Nephron (organoid): ENCODE results near the gene HERC4.

Experiments
- H3K27ac Mint-ChIP-seq, 3 experiments: 2 replicates each; pipeline ENCODE4 v1.8.0; 2020; ENCODE audit warnings: mixed read lengths in 3 of 3, mild to moderate bottlenecking in 2 of 3, moderate library complexity in 1 of 3
- H3K27me3 Mint-ChIP-seq: 2 replicates; pipeline ENCODE4 v1.8.0; 2021; ENCODE audit warnings: low read depth, mild to moderate bottlenecking, moderate library complexity, mixed read lengths
- H3K36me3 Mint-ChIP-seq: 2 replicates; pipeline ENCODE4 v1.8.0; 2020; ENCODE audit warnings: low read depth, mixed read lengths
- H3K4me1 Mint-ChIP-seq: 2 replicates; pipeline ENCODE4 v1.8.0; 2020; ENCODE audit warnings: mixed read lengths
- H3K4me3 Mint-ChIP-seq, 3 experiments: 2 replicates each; pipeline ENCODE4 v1.8.0; 2020; ENCODE audit warnings: mild to moderate bottlenecking in 3 of 3, mixed read lengths in 3 of 3, moderate library complexity in 2 of 3
- H3K9me3 Mint-ChIP-seq: 2 replicates; pipeline ENCODE4 v1.8.0; 2020; ENCODE audit warnings: mixed read lengths
- TF ChIP-seq, protein P1 (sequence below), 3 experiments: fragments of 200-600 bp; sonication (generic); IDR thresholded peaks; one replicate each; pipeline ENCODE4 v1.5.0; 2021; ENCODE audit warnings: antibody characterized with exemption in 3 of 3; ENCODE audit not compliant: unreplicated experiment in 3 of 3

Gene HERC4

DNA sequence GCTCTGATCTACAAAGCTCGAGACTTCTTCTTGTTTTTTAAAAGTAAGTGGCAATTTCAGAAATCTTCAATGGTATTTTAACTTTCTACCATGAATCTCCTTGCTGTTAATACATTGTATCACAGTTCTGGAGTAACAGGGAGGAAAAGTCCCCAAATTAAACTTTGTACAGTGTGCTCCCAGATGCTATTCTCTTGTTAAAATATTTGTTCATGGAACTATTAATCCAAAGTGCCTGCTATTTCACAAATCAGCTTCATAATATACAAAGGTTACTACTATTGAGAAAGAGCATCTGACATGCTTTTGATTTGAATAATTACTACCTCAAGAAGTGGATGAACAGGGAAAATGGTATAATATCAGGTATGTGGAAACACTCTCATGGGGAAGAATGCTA lies 154.0 kb downstream of the HERC4 start:
- Mint-ChIP-seq H3K4me3 (no peak overlapping the region), H3K27ac (no peak overlapping the region), H3K36me3 (peaks cover 42% of the 10 kb centered on the region), H3K9me3 (no peaks in the 10 kb centered on the region), H3K4me1 (no peaks in the 10 kb centered on the region), H3K27me3 (no peaks in the 10 kb centered on the region)
- TF ChIP-seq, protein P1, sequence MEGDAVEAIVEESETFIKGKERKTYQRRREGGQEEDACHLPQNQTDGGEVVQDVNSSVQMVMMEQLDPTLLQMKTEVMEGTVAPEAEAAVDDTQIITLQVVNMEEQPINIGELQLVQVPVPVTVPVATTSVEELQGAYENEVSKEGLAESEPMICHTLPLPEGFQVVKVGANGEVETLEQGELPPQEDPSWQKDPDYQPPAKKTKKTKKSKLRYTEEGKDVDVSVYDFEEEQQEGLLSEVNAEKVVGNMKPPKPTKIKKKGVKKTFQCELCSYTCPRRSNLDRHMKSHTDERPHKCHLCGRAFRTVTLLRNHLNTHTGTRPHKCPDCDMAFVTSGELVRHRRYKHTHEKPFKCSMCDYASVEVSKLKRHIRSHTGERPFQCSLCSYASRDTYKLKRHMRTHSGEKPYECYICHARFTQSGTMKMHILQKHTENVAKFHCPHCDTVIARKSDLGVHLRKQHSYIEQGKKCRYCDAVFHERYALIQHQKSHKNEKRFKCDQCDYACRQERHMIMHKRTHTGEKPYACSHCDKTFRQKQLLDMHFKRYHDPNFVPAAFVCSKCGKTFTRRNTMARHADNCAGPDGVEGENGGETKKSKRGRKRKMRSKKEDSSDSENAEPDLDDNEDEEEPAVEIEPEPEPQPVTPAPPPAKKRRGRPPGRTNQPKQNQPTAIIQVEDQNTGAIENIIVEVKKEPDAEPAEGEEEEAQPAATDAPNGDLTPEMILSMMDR (IDR thresholded peaks at IDR 0.05; ENCODE audit: unreplicated experiment in 3 of 3) = no peak

DNA sequence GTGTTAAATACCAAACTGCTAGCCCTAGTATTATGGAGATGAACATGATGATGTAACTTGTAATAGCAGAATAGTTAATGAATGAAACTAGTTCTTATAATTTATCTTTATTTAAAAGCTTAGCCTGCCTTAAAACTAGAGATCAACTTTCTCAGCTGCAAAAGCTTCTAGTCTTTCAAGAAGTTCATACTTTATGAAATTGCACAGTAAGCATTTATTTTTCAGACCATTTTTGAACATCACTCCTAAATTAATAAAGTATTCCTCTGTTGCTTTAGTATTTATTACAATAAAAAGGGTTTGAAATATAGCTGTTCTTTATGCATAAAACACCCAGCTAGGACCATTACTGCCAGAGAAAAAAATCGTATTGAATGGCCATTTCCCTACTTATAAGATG lies 157.4 kb downstream of the HERC4 start:
- Mint-ChIP-seq H3K27me3 (no peaks in the 10 kb centered on the region), H3K9me3 (no peaks in the 10 kb centered on the region), H3K4me1 (no peaks in the 10 kb centered on the region), H3K27ac (no peak overlapping the region), H3K4me3 (no peak overlapping the region), H3K36me3 (peaks cover 52% of the 10 kb centered on the region)
- TF ChIP-seq, protein P1 (IDR thresholded peaks at IDR 0.05; ENCODE audit: unreplicated experiment in 3 of 3) = no peak

DNA sequence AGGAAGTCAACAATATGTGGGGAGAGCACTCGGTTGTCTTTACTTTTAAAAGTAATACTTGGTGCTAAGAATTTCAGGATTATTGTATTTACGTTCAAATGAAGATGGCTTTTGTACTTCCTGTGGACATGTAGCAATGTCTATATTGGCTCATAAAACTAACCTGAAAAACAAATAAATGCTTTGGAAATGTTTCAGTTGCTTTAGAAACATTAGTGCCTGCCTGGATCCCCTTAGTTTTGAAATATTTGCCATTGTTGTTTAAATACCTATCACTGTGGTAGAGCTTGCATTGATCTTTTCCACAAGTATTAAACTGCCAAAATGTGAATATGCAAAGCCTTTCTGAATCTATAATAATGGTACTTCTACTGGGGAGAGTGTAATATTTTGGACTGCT lies 157.9 kb downstream of the HERC4 start:
- H3K9me3 Mint-ChIP-seq = no peaks in the 10 kb centered on the region
- H3K36me3 Mint-ChIP-seq = peaks cover 56% of the 10 kb centered on the region
- TF ChIP-seq, protein P1 (IDR thresholded peaks at IDR 0.05; ENCODE audit: unreplicated experiment in 3 of 3) = no peak
- no peaks in the 10 kb centered on the region for H3K27me3 Mint-ChIP-seq
- no peak overlapping the region for H3K27ac Mint-ChIP-seq
- H3K4me3 Mint-ChIP-seq = no peak overlapping the region
- H3K4me1 Mint-ChIP-seq = no peaks in the 10 kb centered on the region

DNA sequence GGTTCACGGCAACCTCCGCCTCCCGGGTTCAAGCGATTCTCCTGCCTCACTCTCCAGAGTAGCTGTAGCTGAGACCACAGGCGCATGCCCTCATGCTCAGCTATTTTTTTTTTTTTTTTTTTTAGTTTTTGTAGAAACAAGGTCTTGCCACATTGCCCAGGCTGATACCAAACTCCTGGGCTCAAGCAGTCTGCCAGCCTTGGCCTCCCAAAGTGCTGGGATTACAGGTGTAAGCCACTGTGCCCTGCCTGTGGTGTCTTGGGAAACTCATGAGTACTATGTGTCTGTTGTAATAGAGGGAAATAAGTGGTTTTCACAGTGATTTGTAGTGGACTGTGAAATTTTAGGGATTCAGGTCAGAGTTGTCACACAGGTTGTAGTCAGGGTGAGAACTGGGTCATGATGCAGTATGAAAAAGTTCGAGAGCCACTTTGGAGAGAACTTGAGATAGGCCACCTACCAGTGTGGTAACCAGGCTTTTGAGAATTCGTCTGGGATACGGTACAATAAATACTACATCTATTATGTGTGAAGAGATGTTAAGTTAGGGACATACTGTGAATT lies 160.2 kb downstream of the HERC4 start:
- Mint-ChIP-seq H3K9me3 (no peaks in the 10 kb centered on the region), H3K36me3 (peaks cover 67% of the 10 kb centered on the region), H3K27me3 (no peaks in the 10 kb centered on the region), H3K4me3 (no peak overlapping the region), H3K27ac (no peak overlapping the region), H3K4me1 (no peaks in the 10 kb centered on the region)
- TF ChIP-seq, protein P1 (IDR thresholded peaks at IDR 0.05; ENCODE audit: unreplicated experiment in 3 of 3) = no peak

DNA sequence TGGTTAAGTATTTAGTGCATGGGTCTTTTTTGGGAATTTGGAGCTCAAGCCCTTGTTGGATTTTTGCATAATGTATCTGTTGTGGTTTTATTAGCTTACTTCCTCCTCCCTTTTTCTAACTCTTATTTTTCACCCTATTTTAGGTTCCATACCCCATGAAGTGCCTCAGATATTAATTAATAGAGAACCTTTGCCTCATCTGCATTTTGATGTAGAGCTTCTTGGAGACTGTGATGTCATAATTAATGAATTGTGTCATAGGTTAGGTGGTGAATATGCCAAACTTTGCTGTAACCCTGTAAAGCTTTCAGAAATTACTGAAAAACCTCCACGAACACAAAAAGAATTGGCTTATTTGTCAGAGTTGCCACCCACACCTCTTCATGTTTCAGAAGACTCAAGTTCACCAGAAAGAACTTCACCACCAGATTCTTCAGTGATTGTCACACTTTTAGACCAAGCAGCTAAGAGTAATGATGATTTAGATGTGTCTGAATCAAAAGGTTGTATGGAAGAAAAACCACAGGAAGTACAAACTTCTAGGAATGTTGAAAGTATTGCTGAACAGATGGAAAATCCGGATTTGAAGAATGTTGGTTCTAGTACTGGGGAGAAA lies 162.6 kb downstream of the HERC4 start:
- Mint-ChIP-seq H3K27me3 (no peaks in the 10 kb centered on the region), H3K9me3 (no peaks in the 10 kb centered on the region), H3K4me1 (no peaks in the 10 kb centered on the region), H3K4me3 (no peak overlapping the region), H3K27ac (no peak overlapping the region), H3K36me3 (peaks cover 76% of the 10 kb centered on the region)
- TF ChIP-seq, protein P1 (IDR thresholded peaks at IDR 0.05; ENCODE audit: unreplicated experiment in 3 of 3) = no peak

DNA sequence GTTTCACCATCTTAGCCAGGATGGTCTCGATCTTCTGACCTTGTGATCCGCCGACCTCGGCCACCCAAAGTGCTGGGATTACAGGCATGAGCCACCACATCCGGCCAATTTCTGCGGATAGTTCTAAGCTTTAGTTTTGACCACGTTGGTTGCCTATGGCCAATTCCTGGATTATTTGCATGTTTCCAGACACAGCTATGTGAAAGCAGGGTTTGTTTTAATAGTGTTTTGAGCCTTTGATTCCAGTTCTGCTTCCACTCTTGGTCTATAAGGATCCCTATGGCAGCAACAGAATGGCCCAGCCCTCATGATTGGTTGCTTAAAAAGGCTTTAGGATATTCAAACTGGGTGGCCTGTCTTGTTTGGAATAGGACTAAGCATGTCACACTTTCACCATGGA lies 171.5 kb downstream of the HERC4 start:
- TF ChIP-seq, protein P1 (IDR thresholded peaks at IDR 0.05; ENCODE audit: unreplicated experiment in 3 of 3) = no peak
- no peaks in the 10 kb centered on the region for H3K9me3 Mint-ChIP-seq
- no peak overlapping the region for H3K4me3 Mint-ChIP-seq
- H3K27ac Mint-ChIP-seq = no peak overlapping the region
- H3K27me3 Mint-ChIP-seq = no peaks in the 10 kb centered on the region
- no peaks in the 10 kb centered on the region for H3K4me1 Mint-ChIP-seq
- H3K36me3 Mint-ChIP-seq = peaks cover 69% of the 10 kb centered on the region
